Neuron (in vitro differentiated cells): Measurements from ENCODE around the gene TIMM22.
"Not testable (repeated sequence)": the region's sequence is repeated elsewhere in the genome, so short reads cannot be mapped to it uniquely, and the experiment has no call there.

ENCODE experiments used
- H2AFZ ChIP-seq: one replicate; pipeline ENCODE4 v1.6.1; 2013; ENCODE audit warnings: low read depth, mild to moderate bottlenecking, inconsistent platforms, low read length, moderate library complexity
- H3K27me3 ChIP-seq: one replicate; pipeline ENCODE4 v1.6.1; 2013; ENCODE audit warnings: low read length; ENCODE audit not compliant: insufficient read depth
- H3K36me3 ChIP-seq: one replicate; pipeline ENCODE4 v1.6.1; 2013; ENCODE audit warnings: low read length; ENCODE audit not compliant: insufficient read depth
- H3K4me1 ChIP-seq: one replicate; pipeline ENCODE4 v1.6.1; 2013; ENCODE audit warnings: low read length; ENCODE audit not compliant: insufficient read depth
- H3K4me3 ChIP-seq: 2 replicates; pipeline ENCODE4 v1.5.1; 2013; ENCODE audit warnings: mild to moderate bottlenecking, low read length, moderate library complexity
- H3K9me3 ChIP-seq: one replicate; pipeline ENCODE4 v1.6.1; 2013; ENCODE audit warnings: low read length

TIMM22 gene

GRCh38 chr17:962670-963069, 34.3 kb upstream of the TIMM22 start:
- no peak overlapping the region for H3K4me3 ChIP-seq
- H3K36me3 ChIP-seq = peaks cover 13% of the 10 kb centered on the region
- peaks cover 6% of the 10 kb centered on the region for H3K9me3 ChIP-seq
- no peaks in the 10 kb centered on the region for H3K27me3 ChIP-seq
- H3K4me1 ChIP-seq = peaks cover 31% of the 10 kb centered on the region
- no peak overlapping the region for H2AFZ ChIP-seq

- H3K4me1 ChIP-seq = peaks cover 31% of the 10 kb centered on the region
- peaks cover 2% of the 10 kb centered on the region for H3K9me3 ChIP-seq
- no peak overlapping the region for H2AFZ ChIP-seq
- no peak overlapping the region for H3K4me3 ChIP-seq
- H3K36me3 ChIP-seq = peaks cover 3% of the 10 kb centered on the region
- H3K27me3 ChIP-seq = no peaks in the 10 kb centered on the region
Observed at GRCh38 chr17:964876-965275, 32.1 kb upstream of the TIMM22 start.

DNA sequence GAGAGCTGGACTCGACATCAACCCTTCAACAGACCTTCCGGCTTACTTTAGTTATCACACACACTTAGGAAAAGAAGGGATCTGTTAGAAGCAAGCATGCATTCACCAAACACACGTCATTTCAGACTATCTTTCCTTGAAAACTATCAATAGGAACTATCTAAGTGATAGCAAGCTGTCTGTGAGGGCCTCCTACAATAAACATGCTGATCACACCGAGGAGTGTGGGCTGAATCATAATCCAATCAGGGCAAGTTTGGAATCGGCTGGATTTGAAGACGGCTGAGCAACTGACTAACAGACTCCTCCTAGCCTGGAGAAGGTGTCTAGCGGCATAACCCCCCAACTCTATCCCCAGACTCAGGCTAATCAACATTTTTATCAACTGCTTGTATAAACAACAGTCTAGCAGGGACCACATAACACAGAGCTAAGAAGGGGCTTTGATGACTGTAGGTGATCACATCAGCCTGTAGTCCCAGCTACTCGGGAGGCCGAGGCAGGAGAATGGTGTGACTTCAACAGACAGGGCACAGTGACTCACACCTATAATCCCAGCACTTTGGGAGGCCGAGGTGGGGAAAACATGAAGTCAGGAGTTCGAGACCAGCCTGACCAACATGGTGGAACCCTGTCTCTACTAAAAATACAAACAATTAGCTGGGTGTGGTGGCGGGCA, 31.5 kb upstream of the TIMM22 start:
- Histone ChIP-seq H2AFZ (no peak overlapping the region), H3K4me1 (peaks cover 35% of the 10 kb centered on the region), H3K4me3 (no peak overlapping the region), H3K36me3 (peaks cover 5% of the 10 kb centered on the region), H3K27me3 (no peaks in the 10 kb centered on the region), H3K9me3 (peaks cover 2% of the 10 kb centered on the region)

- Histone ChIP-seq H3K27me3 (no peaks in the 10 kb centered on the region), H3K4me1 (peaks cover 34% of the 10 kb centered on the region), H3K4me3 (no peak overlapping the region), H3K9me3 (peaks cover 2% of the 10 kb centered on the region), H2AFZ (no peak overlapping the region), H3K36me3 (peaks cover 6% of the 10 kb centered on the region)
Observed at GRCh38 chr17:967122-967521, 29.8 kb upstream of the TIMM22 start.

DNA sequence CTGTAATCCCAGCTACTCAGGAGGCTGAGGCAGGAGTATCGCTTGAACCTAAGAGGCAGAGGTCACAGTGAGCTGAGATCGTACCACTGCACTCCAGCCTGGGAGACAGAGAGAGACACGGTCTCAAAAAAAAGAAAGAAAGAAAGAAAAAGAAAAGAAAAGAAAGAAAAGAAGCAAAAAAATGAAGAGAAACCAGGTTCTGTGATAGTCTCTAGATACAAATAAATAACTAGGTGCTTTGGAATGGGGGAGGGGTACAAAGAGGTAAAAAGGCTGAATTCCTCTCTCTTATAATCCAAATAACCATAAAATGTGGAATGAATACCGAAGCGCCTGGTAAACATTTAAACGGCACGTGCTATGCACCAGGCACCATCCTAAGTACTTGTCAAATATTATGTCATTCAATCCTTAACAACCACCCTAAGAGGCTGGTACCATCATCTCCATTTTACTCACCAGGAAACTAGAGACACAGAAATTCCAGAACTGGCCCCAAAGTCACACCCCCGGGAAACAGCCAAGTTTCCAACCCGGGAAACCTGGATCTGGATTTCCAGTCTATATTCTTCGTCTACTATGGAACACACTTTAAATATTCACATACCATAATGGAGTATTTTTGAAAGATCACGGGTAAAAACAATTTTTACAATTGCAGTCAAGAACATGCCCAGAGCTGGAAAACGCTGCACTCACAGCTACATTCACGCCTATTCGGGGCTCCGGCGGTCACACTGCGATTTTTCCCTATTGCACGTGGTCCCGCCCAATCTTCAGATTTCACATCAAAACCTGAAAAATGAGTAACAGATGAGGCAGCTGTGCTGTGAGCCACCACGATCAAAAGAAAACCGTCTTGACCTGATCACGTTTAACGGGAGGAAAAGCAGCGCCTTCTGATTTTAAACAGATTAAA, 27.9 kb upstream of the TIMM22 start:
- no peak overlapping the region for H3K4me3 ChIP-seq
- H3K4me1 ChIP-seq = peaks cover 19% of the 10 kb centered on the region
- H3K27me3 ChIP-seq = no peaks in the 10 kb centered on the region
- H3K9me3 ChIP-seq = peaks cover 5% of the 10 kb centered on the region
- H2AFZ ChIP-seq = no peak overlapping the region
- H3K36me3 ChIP-seq = peaks cover 6% of the 10 kb centered on the region

DNA sequence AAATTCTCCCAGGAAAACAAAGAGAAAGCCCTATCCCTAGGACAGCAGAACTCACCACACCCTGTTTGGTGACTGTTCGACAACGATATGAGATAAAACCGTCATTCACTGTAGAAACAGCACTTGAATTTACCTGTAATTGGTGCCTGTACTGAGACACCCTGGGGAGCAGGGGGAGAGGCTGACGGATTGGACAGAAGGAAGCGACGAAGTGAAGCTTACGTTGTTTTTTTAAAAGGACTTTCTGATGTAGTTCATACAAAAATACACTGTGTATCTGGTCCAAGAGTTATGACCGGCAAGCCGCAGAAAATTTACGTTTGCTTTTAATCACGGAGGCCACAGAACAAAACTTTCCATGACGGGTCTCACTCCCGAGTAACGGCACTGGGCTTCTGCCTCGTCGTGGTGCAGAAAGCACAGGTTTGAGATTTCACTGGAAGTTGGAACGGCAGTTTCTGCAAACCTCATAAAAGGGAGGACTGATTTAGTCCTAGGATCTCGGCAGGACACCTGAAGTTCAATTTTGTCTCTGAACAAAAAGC, 27.0 kb upstream of the TIMM22 start:
- H3K4me1 ChIP-seq = peaks cover 13% of the 10 kb centered on the region
- no peaks in the 10 kb centered on the region for H3K27me3 ChIP-seq
- H3K4me3 ChIP-seq = no peak overlapping the region
- peaks cover 5% of the 10 kb centered on the region for H3K9me3 ChIP-seq
- peaks cover 6% of the 10 kb centered on the region for H3K36me3 ChIP-seq
- no peak overlapping the region for H2AFZ ChIP-seq

GRCh38 chr17:970364-970763, 26.6 kb upstream of the TIMM22 start:
- H3K36me3 ChIP-seq = peaks cover 6% of the 10 kb centered on the region

DNA sequence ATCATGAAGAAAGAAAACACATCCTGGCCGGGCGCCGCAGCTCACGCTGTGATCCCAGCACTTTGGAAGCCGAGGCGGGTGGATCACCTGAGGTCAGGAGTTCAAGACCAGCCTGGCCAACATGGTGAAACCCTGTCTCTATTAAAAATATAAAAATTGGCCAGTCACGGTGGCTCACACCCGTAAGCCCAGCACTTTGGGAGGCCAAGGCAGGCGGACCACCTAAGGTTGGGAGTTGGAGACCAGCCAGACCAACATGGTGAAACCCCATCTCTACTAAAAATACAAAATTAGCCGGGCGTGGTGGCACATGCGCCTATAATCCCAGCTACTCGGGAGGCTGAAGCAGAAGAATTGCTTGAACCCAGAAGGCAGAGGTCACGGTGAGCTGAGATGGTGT, 25.1 kb upstream of the TIMM22 start:
- not testable (repeated sequence) for H3K9me3 ChIP-seq, H3K27me3 ChIP-seq, H3K4me3 ChIP-seq, H3K36me3 ChIP-seq, H2AFZ ChIP-seq
- peaks cover 11% of the 10 kb centered on the region for H3K4me1 ChIP-seq

More at GRCh38 chr17:970364-970763, 26.6 kb upstream of the TIMM22 start:
- Histone ChIP-seq H2AFZ (no peak overlapping the region), H3K27me3 (no peaks in the 10 kb centered on the region), H3K9me3 (peaks cover 5% of the 10 kb centered on the region), H3K4me3 (no peak overlapping the region), H3K4me1 (peaks cover 9% of the 10 kb centered on the region)

GRCh38 chr17:973053-973452, 23.9 kb upstream of the TIMM22 start:
- Histone ChIP-seq H3K4me1 (peaks cover 22% of the 10 kb centered on the region), H3K4me3 (no peak overlapping the region), H2AFZ (no peak overlapping the region), H3K9me3 (peaks cover 5% of the 10 kb centered on the region), H3K27me3 (no peaks in the 10 kb centered on the region), H3K36me3 (peaks cover 10% of the 10 kb centered on the region)

DNA sequence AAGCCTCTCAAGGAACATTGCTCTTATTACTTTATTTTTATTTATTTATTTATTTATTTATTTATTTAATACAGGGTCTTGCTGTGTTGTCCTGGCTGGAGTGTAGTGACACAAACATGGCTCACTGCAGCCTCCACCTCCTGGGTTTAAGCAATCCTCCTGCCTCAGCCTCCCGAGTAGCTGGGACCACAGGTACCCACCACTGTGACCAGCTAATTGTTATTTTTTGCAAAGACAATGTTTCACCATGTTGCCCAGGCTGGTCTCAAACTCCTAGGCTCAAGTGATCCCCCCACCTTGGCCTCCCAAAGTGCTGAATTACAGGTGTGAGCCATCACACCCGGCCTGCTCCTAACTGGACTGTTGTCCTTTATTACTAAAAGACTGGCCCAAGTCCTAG, 22.2 kb upstream of the TIMM22 start:
- H3K4me1 ChIP-seq = peaks cover 23% of the 10 kb centered on the region
- H3K4me3 ChIP-seq, H3K36me3 ChIP-seq, H3K27me3 ChIP-seq, H2AFZ ChIP-seq, H3K9me3 ChIP-seq: not testable (repeated sequence)

DNA sequence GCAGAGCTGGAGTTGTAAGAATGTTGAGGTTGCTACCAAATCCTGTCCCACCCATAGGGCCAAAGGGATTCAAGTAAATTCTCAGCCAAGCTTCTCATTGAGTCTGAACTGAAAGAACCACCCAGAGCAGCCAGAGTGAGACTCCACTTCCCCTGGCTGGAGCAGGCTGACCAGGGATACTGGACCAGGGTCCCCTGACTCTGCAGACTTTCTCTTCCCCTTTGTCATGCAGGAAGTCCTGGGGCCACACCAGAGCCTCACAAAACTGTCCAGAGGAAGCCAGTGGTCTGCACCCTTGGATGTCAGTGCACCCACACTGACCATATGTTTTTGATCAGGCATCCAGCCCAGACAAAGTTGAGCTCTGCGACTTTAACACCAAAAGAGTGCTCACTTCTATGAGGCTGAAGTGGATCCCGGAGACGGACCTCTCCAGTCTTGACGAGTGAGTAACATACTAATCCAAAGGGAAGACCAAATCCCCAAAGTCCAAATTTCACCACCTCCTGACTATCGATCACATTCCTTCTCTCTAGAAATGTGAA, 21.5 kb upstream of the TIMM22 start:
- Histone ChIP-seq H3K27me3 (no peaks in the 10 kb centered on the region), H3K36me3 (peaks cover 5% of the 10 kb centered on the region), H3K9me3 (peaks cover 3% of the 10 kb centered on the region), H3K4me1 (peaks cover 23% of the 10 kb centered on the region), H3K4me3 (no peak overlapping the region), H2AFZ (no peak overlapping the region)

- H3K27me3 ChIP-seq = no peaks in the 10 kb centered on the region
- peaks cover 4% of the 10 kb centered on the region for H3K36me3 ChIP-seq
- no peak overlapping the region for H2AFZ ChIP-seq
- peaks cover 3% of the 10 kb centered on the region for H3K9me3 ChIP-seq
- H3K4me3 ChIP-seq = no peak overlapping the region
- peaks cover 25% of the 10 kb centered on the region for H3K4me1 ChIP-seq
Observed at GRCh38 chr17:976312-976711, 20.6 kb upstream of the TIMM22 start.

GRCh38 chr17:977166-977565, 19.8 kb upstream of the TIMM22 start:
- H2AFZ ChIP-seq = no peak overlapping the region
- H3K4me1 ChIP-seq = peaks cover 26% of the 10 kb centered on the region

More at GRCh38 chr17:977166-977565, 19.8 kb upstream of the TIMM22 start:
- Histone ChIP-seq H3K9me3 (peaks cover 3% of the 10 kb centered on the region), H3K4me3 (peak overlapping the region; percentile 73), H3K36me3 (peaks cover 4% of the 10 kb centered on the region), H3K27me3 (no peaks in the 10 kb centered on the region)
